ENCODE data around the gene SLC4A4. TPM values are rescaled to one million over a fixed set of nuclear protein-coding genes. Genes with fewer than 3 reads are reported as not detected.

The SLC4A4 gene
- total RNA-seq, 2 donors from 2014 or later: 99.0 to 124 TPM

- Histone ChIP-seq H3K27me3 (no peaks in the 10 kb centered on the region), H3K36me3 (no peaks in the 10 kb centered on the region), H3K27ac (no peak overlapping the region), H3K9ac (ENCODE audit: low read depth in 2 of 2, low read length in 2 of 2) (no peak overlapping the region), H3K4me3 (no peak overlapping the region), H3K4me1 (no peaks in the 10 kb centered on the region), H3K9me3 (no peaks in the 10 kb centered on the region)
- TF ChIP-seq CTCF (IDR thresholded peaks at IDR 0.05): no peak
- intact Hi-C loops (cut with DNase I): no loop called here
- DNase-seq: no peak
Measured at GRCh38 chr4:71367546-71367945, 28.7 kb downstream of the SLC4A4 start.

GRCh38 chr4:71368906-71369305 lies 30.1 kb downstream of the SLC4A4 start:
- Histone ChIP-seq H3K4me1 (no peaks in the 10 kb centered on the region), H3K36me3 (no peaks in the 10 kb centered on the region), H3K9me3 (no peaks in the 10 kb centered on the region), H3K4me3 (no peak overlapping the region), H3K27me3 (no peaks in the 10 kb centered on the region), H3K27ac (no peak overlapping the region), H3K9ac (ENCODE audit: low read depth in 2 of 2, low read length in 2 of 2) (no peak overlapping the region)
- no peak for DNase-seq
- intact Hi-C loops (cut with DNase I): no loop called here
- no peak for TF ChIP-seq CTCF (IDR thresholded peaks at IDR 0.05)

- no peaks in the 10 kb centered on the region for H3K9me3 ChIP-seq
- H3K4me3 ChIP-seq: no peak overlapping the region
Measured at GRCh38 chr4:71369536-71369935, 30.7 kb downstream of the SLC4A4 start.

GRCh38 chr4:71375494-71375893 lies 36.7 kb downstream of the SLC4A4 start:
- H3K9me3 ChIP-seq: no peaks in the 10 kb centered on the region
- H3K9ac ChIP-seq (ENCODE audit: low read depth in 2 of 2, low read length in 2 of 2): no peak overlapping the region
- DNase-seq: no peak
- H3K27ac ChIP-seq: no peak overlapping the region
- no peaks in the 10 kb centered on the region for H3K4me1 ChIP-seq
- no peak for TF ChIP-seq CTCF (IDR thresholded peaks at IDR 0.05)
- no peaks in the 10 kb centered on the region for H3K36me3 ChIP-seq
- no peak overlapping the region for H3K4me3 ChIP-seq
- H3K27me3 ChIP-seq: no peaks in the 10 kb centered on the region
- intact Hi-C loops (cut with DNase I): no loop called here

More at GRCh38 chr4:71369536-71369935, 30.7 kb downstream of the SLC4A4 start:
- Histone ChIP-seq H3K9ac (ENCODE audit: low read depth in 2 of 2, low read length in 2 of 2) (no peak overlapping the region), H3K27ac (no peak overlapping the region), H3K27me3 (no peaks in the 10 kb centered on the region), H3K4me1 (no peaks in the 10 kb centered on the region), H3K36me3 (no peaks in the 10 kb centered on the region)
- no peak for DNase-seq
- intact Hi-C loops (cut with DNase I): no loop called here
- TF ChIP-seq CTCF (IDR thresholded peaks at IDR 0.05): no peak

- Histone ChIP-seq H3K4me1 (no peaks in the 10 kb centered on the region), H3K4me3 (no peak overlapping the region), H3K27me3 (no peaks in the 10 kb centered on the region), H3K36me3 (no peaks in the 10 kb centered on the region), H3K9me3 (no peaks in the 10 kb centered on the region), H3K27ac (no peak overlapping the region), H3K9ac (ENCODE audit: low read depth in 2 of 2, low read length in 2 of 2) (no peak overlapping the region)
- intact Hi-C loops (cut with DNase I): no loop called here
- TF ChIP-seq CTCF (IDR thresholded peaks at IDR 0.05): no peak
- no peak for DNase-seq
Measured at GRCh38 chr4:71377561-71377960, 38.7 kb downstream of the SLC4A4 start.

GRCh38 chr4:71379126-71379525 lies 40.3 kb downstream of the SLC4A4 start:
- H3K4me1 ChIP-seq: no peaks in the 10 kb centered on the region
- H3K36me3 ChIP-seq: no peaks in the 10 kb centered on the region
- H3K4me3 ChIP-seq: no peak overlapping the region
- no peak for TF ChIP-seq CTCF (IDR thresholded peaks at IDR 0.05)
- intact Hi-C loops (cut with DNase I): no loop called here
- H3K27me3 ChIP-seq: no peaks in the 10 kb centered on the region
- DNase-seq: no peak
- no peak overlapping the region for H3K27ac ChIP-seq
- H3K9me3 ChIP-seq: no peaks in the 10 kb centered on the region
- H3K9ac ChIP-seq (ENCODE audit: low read depth in 2 of 2, low read length in 2 of 2): no peak overlapping the region

All from colonic mucosa (tissue), 4 donors.